ENCODE results near the gene DNAH3.
"Not testable (repeated sequence)": the region's sequence is repeated elsewhere in the genome, so short reads cannot be mapped to it uniquely, and the experiment has no call there.

The DNAH3 gene

GRCh38 chr16:21063314-21063713, 87.3 kb downstream of the DNAH3 start:
- DNase-seq: not testable (repeated sequence)

DNA sequence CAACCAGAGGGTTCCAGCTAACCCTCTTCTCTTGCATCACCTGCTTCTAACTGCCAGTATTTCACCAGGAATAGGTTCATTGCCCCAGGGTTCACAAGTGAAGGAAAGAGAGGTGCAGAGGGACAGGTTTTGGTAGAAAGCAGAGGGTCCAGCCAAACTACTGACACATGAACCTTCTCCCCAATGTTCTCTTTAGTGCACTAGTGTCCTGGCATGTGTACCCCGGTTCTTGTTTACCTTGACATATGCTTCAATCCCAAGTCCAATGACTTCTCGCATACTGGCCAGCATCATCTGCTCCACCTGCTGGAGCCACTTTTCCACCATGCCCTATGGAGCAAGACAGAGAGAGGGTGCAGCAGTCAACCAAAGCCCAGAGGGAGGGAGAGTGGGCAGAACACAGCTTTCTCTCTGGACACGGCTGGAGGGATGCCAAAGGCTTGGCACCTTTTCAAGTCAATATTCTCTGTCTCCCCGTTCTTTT, 90.6 kb downstream of the DNAH3 start:
- peak in 1 of 2 experiments; percentile 4 for DNase-seq

DNA sequence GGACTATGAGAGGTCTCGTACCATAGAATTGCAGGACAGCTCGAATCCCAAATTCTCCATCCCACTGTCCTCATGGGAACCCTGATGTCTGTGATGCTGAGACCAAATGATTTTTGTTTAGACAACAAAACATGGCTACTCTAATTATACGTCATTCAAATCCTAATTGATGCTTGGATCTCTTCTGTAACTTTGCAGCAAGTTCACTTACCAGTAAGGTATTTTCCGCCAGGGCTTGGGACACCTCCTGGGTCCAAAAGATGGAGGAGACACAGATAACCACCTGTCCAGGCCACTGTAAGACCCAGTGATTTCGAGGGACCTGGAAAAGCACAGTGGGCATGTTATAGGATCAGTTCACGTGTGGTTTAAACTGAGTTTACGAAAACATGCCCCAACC, 92.8 kb downstream of the DNAH3 start:
- no peak for DNase-seq

- DNase-seq: peak; percentile 29 to 37
These were observed 94.2 kb downstream of the DNAH3 start for GRCh38 chr16:21056396-21056795.

DNA sequence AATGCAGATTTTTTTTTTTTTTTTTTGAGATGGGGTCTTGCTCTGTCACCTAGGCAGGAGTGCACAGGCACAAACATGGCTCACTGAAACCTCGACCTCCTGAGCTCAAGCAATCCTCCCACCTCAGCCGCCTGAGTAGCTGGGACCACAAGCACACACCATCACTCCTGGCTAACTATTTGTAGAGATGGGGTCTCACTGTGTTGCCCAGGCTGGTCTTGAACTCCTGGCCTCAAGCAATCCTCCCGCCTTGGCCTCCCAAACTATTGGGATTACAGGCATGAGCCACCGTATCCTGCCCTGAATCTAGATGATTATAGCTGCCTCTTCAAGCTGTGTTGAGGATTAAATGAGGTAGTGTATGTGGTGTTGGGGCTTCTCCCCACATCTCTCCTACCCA, 94.9 kb downstream of the DNAH3 start:
- DNase-seq: not testable (repeated sequence)

DNA sequence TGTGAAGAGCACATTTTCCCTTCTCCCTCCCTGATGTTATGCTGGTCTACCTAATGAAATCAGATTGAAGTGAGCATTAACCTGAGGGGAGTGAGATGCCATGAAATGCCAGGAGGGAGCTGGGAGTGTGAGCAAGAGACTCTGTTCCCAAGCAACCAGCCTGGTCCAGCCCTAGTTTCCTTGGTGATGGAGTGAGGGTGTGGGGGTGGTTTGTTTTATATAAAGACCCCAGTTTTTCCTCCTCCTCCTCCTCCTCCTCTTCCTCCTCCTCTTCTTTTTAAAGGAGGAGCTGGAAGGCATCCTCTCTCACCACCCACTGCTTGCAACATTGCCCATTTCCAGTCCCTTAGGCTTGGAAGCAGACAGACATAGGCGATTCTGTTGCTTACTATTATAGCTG, 97.1 kb downstream of the DNAH3 start:
- no peak for DNase-seq

DNA sequence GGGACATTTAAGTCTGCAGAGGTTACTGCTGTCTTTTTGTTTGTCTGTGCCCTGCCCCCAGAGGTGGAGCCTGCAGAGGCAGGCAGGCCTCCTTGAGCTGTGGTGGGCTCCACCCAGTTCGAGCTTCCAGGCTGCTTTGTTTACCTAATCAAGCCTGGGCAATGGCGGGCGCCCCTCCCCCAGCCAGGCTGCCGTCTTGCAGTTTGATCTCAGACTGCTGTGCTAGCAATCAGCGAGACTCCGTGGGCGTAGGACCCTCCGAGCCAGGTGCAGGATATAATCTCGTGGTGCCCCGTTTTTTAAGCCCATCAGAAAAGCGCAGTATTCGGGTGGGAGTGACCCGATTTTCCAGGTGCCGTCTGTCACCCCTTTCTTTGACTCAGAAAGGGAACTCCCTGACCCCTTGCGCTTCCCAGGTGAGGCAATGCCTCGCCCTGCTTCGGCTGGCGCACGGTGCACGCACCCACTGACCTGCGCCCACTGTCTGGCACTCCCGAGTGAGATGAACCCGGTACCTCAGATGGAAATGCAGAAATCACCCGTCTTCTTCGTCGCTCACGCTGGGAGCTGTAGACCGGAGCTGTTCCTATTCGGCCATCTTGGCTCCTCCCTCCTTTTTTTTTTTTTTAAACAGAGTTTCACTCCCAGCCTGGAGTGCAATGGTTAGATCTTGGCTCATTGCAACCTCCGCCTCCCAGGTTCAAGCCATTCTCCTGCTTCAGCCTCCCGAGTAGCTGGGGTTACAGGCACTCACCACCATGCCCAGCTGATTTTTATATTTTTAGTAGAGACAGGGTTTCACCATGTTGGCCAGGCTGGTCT, 102.3 kb downstream of the DNAH3 start:
- not testable (repeated sequence) for DNase-seq

GRCh38 chr16:21038197-21038596, 112.4 kb downstream of the DNAH3 start:
- DNase-seq: no peak

GRCh38 chr16:21037736-21038135, 112.9 kb downstream of the DNAH3 start:
- no peak for DNase-seq

DNA sequence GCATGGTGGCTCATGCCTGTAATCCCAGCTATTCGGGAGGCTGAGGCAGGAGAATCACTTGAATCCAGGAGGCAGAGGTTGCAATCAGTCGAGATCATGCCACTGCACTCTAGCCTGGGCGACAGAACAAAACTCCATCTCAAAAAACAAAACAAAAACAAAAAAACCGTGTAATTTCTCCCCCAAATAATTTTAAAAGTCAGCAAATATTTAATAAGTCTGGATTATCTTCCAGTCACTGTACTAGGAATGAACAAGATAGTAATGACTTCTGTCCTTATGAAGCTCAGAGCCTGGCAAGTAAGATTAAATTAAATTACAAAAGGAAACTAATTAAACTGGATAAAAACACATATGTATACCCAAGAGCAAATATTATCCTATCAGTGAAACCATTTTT, 113.5 kb downstream of the DNAH3 start:
- DNase-seq: no peak

GRCh38 chr16:21036471-21036870, 114.2 kb downstream of the DNAH3 start:
- DNase-seq: no peak

DNA sequence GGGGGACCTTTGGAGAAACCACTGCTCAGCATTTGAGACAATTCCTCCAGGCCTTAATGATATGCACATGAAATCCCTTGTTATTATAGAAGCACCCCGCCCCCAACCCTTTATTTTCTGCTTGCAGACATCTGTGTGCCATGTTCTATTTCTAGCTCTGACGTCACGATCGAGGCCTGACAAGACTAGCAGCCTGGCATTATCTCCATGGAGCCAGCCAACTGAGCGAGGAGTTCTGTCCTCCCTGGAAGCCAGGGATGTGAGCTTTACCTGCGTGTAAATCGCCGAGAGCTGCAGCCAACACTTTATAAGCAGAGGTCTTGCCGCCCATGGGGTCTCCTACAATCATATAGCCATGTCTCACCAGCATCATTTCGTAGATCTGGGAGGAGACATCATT, 116.9 kb downstream of the DNAH3 start:
- no peak for DNase-seq

- DNase-seq: no peak
These were observed 117.4 kb downstream of the DNAH3 start for GRCh38 chr16:21033264-21033663.

DNA sequence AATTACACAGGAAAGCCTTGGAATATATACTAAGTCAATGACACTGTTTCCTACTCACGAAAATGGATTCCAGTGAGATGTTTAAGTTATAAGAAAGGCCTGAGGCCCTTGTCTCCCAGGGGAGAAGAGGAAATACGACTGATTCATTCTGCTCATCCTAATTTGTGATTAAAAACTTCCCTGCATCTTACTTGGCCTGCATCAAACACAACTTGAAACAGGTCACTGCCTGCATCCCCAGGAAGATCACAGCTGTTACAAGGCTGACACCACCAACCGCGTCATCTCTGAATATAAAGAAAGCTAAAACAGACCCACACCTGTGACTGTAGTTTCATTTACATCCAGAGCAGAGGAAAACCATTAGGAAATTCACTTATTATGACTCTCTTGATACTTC, 121.9 kb downstream of the DNAH3 start:
- no peak for DNase-seq

DNA sequence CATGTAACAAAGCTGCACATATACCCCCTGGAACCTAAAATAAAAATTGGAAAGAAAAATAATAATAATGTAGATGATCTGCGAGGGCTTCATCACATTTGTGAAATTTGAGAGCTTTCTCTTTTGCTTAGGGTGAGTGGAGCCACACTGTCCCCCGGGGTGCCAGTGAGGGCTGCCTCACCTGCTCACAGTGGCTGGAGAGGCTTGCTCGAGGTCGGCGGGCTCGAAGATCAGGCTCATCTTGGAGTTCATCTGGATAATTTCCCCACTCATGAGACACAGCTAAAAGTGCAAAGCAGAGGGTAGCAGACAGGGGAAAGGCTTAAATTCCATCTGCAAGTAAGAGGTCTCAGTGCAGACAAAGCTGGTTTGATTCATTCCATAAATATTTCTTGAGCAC, 123.8 kb downstream of the DNAH3 start:
- DNase-seq: no peak

DNA sequence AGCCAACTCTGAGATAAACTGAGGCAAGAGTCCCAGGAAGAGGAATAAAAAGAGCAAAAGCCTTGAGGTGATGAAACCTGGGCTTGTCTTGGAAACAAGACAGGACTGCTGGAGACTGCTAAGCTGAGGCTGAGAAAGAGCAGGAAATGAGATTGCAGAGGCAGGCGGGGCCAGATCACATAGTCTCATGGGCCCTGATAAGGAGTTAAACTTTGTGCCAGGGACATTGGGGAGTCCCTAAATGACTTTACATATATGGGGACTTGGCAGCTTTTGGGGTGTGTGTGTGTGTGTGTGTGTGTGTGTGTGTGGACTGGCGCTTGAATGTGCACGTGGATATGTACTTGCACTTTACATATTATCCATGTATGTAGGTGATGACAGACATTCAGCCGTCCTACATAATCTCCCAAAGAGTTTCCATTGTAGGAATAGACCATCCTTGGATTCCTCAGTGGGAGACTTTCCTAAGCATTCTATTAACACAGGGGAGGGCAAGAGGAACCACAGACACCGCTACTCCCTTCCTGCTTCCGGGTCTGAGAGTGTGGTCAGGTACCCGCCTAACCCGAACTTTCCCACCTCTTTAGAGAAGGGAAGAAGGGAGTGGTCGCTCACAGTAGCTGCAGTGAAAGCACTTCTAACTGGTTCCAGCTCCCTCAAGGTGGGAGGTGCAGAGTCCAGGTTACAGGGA, 127.0 kb downstream of the DNAH3 start:
- no peak for DNase-seq

- DNase-seq: no peak
These were observed 129.3 kb downstream of the DNAH3 start for GRCh38 chr16:21021316-21021715.

GRCh38 chr16:21009815-21010214, 140.8 kb downstream of the DNAH3 start:
- DNase-seq: no peak

- DNase-seq: no peak
These were observed 145.6 kb downstream of the DNAH3 start for GRCh38 chr16:21005008-21005407.

- DNase-seq: peak; percentile 5 to 24
These were observed 149.4 kb downstream of the DNAH3 start for GRCh38 chr16:21001262-21001661.

DNA sequence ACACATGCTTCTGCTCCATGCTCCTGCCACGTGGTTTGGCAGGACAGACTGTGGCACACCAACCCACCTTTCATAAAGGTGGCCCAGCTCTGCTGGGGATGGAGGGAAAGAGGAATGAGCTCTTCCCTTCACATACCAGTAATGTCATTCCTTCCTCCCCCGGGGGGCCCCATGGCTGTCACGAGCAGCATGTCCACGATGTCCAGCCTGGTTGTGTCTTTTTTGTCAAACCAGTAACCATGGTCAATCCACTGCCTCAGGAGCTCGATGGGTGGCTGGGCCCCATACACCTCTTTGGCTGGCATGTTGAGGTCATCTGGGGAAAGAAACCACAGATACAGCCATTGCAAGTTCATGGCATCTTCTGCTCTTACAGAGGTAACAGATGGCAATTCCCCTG, 153.5 kb downstream of the DNAH3 start:
- DNase-seq: no peak

DNA sequence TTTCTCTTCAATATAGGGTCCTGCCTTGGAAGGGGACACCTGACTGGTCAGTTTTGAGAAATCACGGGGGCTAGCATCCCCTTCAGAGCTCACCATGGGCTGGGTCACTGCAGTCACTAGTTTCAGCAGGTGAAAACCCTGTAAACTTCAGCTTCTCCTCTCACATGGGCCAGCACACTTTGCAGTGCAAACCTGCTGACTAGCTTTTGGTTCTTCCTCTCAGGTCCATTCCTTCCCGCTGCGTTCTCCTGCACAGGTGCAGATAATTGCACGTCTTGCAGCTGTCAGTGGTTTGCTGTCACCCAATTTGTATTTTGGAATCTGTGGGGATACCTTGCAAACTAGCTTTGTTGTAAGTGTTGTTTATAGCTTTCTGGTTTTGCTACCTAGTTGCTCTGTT, 154.9 kb downstream of the DNAH3 start:
- no peak for DNase-seq

DNA sequence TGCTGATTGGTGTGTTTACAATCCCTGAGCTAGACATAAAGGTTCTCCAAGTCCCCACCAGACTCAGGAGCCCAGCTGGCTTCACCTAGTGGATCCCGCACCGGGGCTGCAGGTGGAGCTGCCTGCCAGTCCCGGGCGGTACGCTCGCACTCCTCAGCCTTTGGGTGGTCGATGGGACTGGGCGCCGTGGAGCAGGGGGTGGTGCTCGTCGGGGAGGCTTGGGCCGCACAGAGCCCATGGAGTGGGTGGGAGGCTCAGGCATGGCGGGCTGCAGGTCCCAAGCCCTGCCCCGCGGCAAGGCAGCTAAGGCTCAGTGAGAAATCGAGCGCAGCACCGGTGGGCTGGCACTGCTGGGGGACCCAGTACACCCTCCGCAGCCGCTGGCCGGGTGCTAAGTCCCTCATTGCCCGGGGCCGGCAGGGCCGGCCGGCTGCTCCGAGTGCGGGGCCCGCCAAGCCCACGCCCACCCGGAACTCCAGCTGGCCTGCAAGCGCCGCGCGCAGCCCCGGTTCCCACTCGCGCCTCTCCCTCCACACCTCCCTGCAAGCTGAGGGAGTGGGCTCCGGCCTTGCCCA, 161.1 kb downstream of the DNAH3 start:
- DNase-seq: not testable (repeated sequence)

DNA sequence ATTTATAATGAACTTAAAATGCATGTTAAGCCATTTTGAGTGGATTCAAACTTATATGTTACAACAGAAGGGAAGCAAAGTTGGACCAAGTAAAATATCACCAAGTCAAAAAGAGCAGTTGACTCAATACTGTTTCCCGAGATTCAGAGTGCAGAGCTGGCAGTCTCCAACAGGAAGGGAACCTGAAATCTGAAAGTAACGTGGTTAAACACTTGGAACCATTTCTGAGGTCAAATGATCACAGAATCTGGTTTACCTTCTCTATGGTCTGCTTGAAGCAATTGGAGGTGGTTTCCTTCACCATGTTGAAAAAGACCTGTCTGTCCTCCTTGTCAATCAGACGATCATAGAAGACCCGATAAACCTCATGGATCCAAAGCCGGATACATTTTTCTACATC, 163.6 kb downstream of the DNAH3 start:
- no peak for DNase-seq

Measured in NCI-H1930 (cell line).